Fibroblast of lung (primary cell): ENCODE data around the gene SAPCD2.

Source experiments
- CTCF ChIP-seq, 2 donors: IDR thresholded peaks in 1 of 2; conservative IDR thresholded peaks in 1 of 2; 1 replicate in 1 of 2; 2 replicates in 1 of 2; pipeline ENCODE4 v1.5.1; 2011 to 2012; ENCODE audit warnings: low read length in 2 of 2, control low read depth in 1 of 2, inconsistent platforms in 1 of 2, low read depth in 1 of 2, mild to moderate bottlenecking in 1 of 2
- EZH2 ChIP-seq: IDR thresholded peaks from 2 replicates; pipeline ENCODE4 v1.5.1; 2012; ENCODE audit warnings: low read length, control low read depth, mild to moderate bottlenecking; ENCODE audit errors: missing control alignments

GRCh38 chr9:137056739-137057415 is 13.5 kb downstream of the SAPCD2 start:
- TF ChIP-seq CTCF (conservative IDR thresholded peaks at IDR 0.05 in 1 of 2, IDR thresholded peaks at IDR 0.05 in 1 of 2; ENCODE audit: low read depth in 1 of 2, low read length in 2 of 2) (no peak), EZH2 (no peak)
